HepG2 (cell line): Measurements from ENCODE around the gene ZNF771. TPM values are rescaled to one million over a fixed set of nuclear protein-coding genes. Genes with fewer than 3 reads are reported as not detected.
A peak's percentile ranks its signal among the peaks of the same experiment; 100 is the strongest.

Experiments
- ATAC-seq: fragments of 200-7000 bp; cut with Tn5 transposase; 3 replicates; pipeline ENCODE4 v1.9.1; 2020; ENCODE audit warnings: mild to moderate bottlenecking, moderate library complexity
- Bru-seq: library from RNA; stranded (reverse); fragments of 400-500 nt; gene quantifications from one replicate; lab custom pipeline; 2021; lab: Mats Ljungman, UMichigan
- BruChase-seq, 2 experiments: library from RNA; stranded (reverse); fragments of 400-500 nt; gene quantifications; one replicate each; lab custom pipeline; 2021; lab: Mats Ljungman, UMichigan
- BruUV-seq: library from RNA; stranded (reverse); fragments of 400-500 nt; replicated peaks from 2 replicates; lab custom pipeline; 2021; lab: Mats Ljungman, UMichigan
- CTCF ChIA-PET: fragments of 300-600 bp; formaldehyde crosslinking; extraction: SDS; loops from one replicate; lab custom pipeline; 2021; ENCODE audit warnings: low total read pairs, inconsistent platforms, low intra/inter-chr PET ratio; lab: Yijun Ruan, JAX
- POLR2A ChIA-PET: fragments of 350-600 bp; sonication (Branson Sonifier 250); formaldehyde crosslinking; loops from one replicate; lab custom pipeline; 2020; ENCODE audit warnings: antibody characterized with exemption, inconsistent platforms; lab: Yijun Ruan, JAX
- DNase-seq: peaks from one replicate; pipeline ENCODE4 v3.0.0-alpha.2; 2015; ENCODE audit warnings: low spot score
- FAIRE-seq: peaks from 3 replicates; lab custom pipeline; 2011; peaks lifted over from hg19 to GRCh38; lab: Jason Lieb, UNC
- H2AFZ ChIP-seq: one replicate; pipeline ENCODE4 v1.6.1; 2011; ENCODE audit warnings: low read length, inconsistent platforms
- H3K27ac ChIP-seq: fragments of 300-600 bp; 3 replicates; pipeline ENCODE4 v1.8.0; 2011; ENCODE audit warnings: mixed run types, mild to moderate bottlenecking, mixed read lengths, low read length, inconsistent platforms; ENCODE audit not compliant: insufficient read depth; ENCODE audit errors: extremely low read length
- H3K27me3 ChIP-seq, 2 experiments: fragments of 200-600 bp in 1 of 2; 2 replicates in 1 of 2; 3 replicates in 1 of 2; pipeline versions ENCODE4 v1.6.0 to v1.8.0; 2011; ENCODE audit warnings: low read length in 2 of 2, mild to moderate bottlenecking in 2 of 2, moderate library complexity in 2 of 2, inconsistent platforms in 1 of 2; ENCODE audit not compliant: insufficient read depth in 2 of 2, control insufficient read depth in 1 of 2
- H3K36me3 ChIP-seq, 2 experiments: fragments of 200-600 bp in 1 of 2; replicated peaks in 1 of 2; 2 replicates in 1 of 2; 3 replicates in 1 of 2; pipeline versions ENCODE4 v1.5.1 to v1.8.0; 2011; ENCODE audit warnings: low read length in 2 of 2, inconsistent platforms in 1 of 2; ENCODE audit not compliant: insufficient read depth in 2 of 2, control insufficient read depth in 1 of 2
- H3K4me1 ChIP-seq: 2 replicates; pipeline ENCODE4 v1.5.1; 2012; ENCODE audit warnings: low read length, inconsistent platforms; ENCODE audit not compliant: insufficient read depth
- H3K4me2 ChIP-seq: 2 replicates; pipeline ENCODE4 v1.6.0; 2011; ENCODE audit warnings: low read depth, low read length, inconsistent platforms
- H3K4me3 ChIP-seq, 3 experiments: fragments of 200-600 bp in 1 of 3; sonication (generic), shearing (Covaris generic) in 1 of 3; replicated peaks in 1 of 3; 2 replicates each; pipeline ENCODE4 v1.5.1; 2011 to 2016; ENCODE audit warnings: low read length in 3 of 3, inconsistent platforms in 2 of 3, low read depth in 2 of 3, mild to moderate bottlenecking in 2 of 3, control low read depth in 1 of 3, mixed read lengths in 1 of 3; ENCODE audit not compliant: insufficient read depth in 1 of 3
- H3K79me2 ChIP-seq: one replicate; pipeline ENCODE4 v1.6.1; 2011; ENCODE audit warnings: low read length, inconsistent platforms; ENCODE audit not compliant: insufficient read depth
- H3K9ac ChIP-seq: 2 replicates; pipeline ENCODE4 v1.6.0; 2011; ENCODE audit warnings: mild to moderate bottlenecking, low read depth, low read length, inconsistent platforms; ENCODE audit not compliant: insufficient read depth
- H3K9me3 ChIP-seq: 2 replicates; pipeline ENCODE4 v1.5.1; 2012; ENCODE audit warnings: mild to moderate bottlenecking, low read length
- H4K20me1 ChIP-seq: 2 replicates; pipeline ENCODE4 v1.6.0; 2011; ENCODE audit warnings: inconsistent platforms, mild to moderate bottlenecking, low read length, moderate library complexity; ENCODE audit not compliant: insufficient read depth
- SOX13 ChIP-seq, 3 experiments: fragments of 450-650 bp in 1 of 3; sonication (generic) in 1 of 3; formaldehyde crosslinking in 1 of 3; IDR thresholded peaks in 2 of 3; conservative IDR thresholded peaks in 1 of 3; 2 replicates each; pipeline versions ENCODE4 v1.5.0 to v1.6.1; 2016 to 2020; ENCODE audit warnings: antibody characterized with exemption in 1 of 3, mild to moderate bottlenecking in 1 of 3, missing compliant biosample characterization in 1 of 3, missing genetic modification reagents in 1 of 3, moderate library complexity in 1 of 3
- TAF1 ChIP-seq: sonication (generic); formaldehyde crosslinking; IDR thresholded peaks from 2 replicates; pipeline ENCODE4 v1.4.0; 2020; ENCODE audit warnings: missing genetic modification reagents
- ZKSCAN8 ChIP-seq: IDR thresholded peaks from 2 replicates; pipeline ENCODE4 v1.6.1; 2016; ENCODE audit warnings: borderline replicate concordance, missing genetic modification reagents, missing compliant biosample characterization
- ZNF747 ChIP-seq: sonication (generic); formaldehyde crosslinking; IDR thresholded peaks from 2 replicates; pipeline ENCODE4 v1.8.1; 2023; ENCODE audit warnings: missing genetic modification reagents, mild to moderate bottlenecking, borderline replicate concordance
- ZSCAN22 ChIP-seq: sonication (generic); formaldehyde crosslinking; IDR thresholded peaks from 2 replicates; pipeline ENCODE4 v1.4.0; 2020; ENCODE audit warnings: mild to moderate bottlenecking, missing genetic modification reagents
- WGBS: methylation state at CpG from one replicate; pipeline ENCODE4 v1.1.6; 2017; ENCODE audit warnings: low lambda C conversion rate; 5-methylcytosine and 5-hydroxymethylcytosine counted together
- in situ Hi-C: cut with HindIII; loops from 2 replicates; pipeline ENCODE4 v1.10.0; 2017; ENCODE audit warnings: low pct_unique_long_range_greater_than_20kb; ENCODE audit not compliant: extremely low pct_ligation_motif_present
- intact Hi-C: fragments of 100-400 bp; cut with micrococcal nuclease; formaldehyde crosslinking; loops from one replicate; pipeline ENCODE4 v1.10.0; 2022; ENCODE audit not compliant: unreplicated experiment
- long read RNA-seq, 2 experiments: library from RNA in 1 of 2; library from polyadenylated mRNA in 1 of 2; stranded (forward) in 1 of 2; unstranded in 1 of 2; transcript quantifications; one replicate each; pipeline ENCODE4 v2.0.0, GENCODE V29; 2019 to 2022
- polyA minus RNA-seq, 3 experiments: library from RNA; depleted of rRNA, polyadenylated mRNA; stranded (reverse); fragments of >200 nt; gene quantifications; 2 replicates each; pipeline ENCODE4 v1.2.3, GENCODE V29; 2011; ENCODE audit warnings: low replicate concordance in 1 of 3
- polyA plus RNA-seq, 8 experiments: library from polyadenylated mRNA; depleted of rRNA in 3 of 8; stranded (reverse) in 7 of 8; unstranded in 1 of 8; fragments of >200 nt; fragmentation: Illumina TruSeq in 4 of 8; extraction: Trizol in 4 of 8; gene quantifications; 2 replicates each; pipeline versions ENCODE4 v1.2.1 to v1.2.3, GENCODE V29; 2011 to 2016; ENCODE audit warnings: low read depth in 4 of 8, missing spikeins in 1 of 8, mixed read lengths in 1 of 8; ENCODE audit not compliant: insufficient read depth in 1 of 8
- total RNA-seq, 5 experiments: library from RNA; depleted of rRNA; stranded (reverse); fragments of >200 nt; fragmentation: Illumina TruSeq; extraction: Trizol; gene quantifications; 2 replicates each; pipeline ENCODE4 v1.2.3, GENCODE V29; 2016; ENCODE audit warnings: low read depth in 1 of 5
- TF ChIP-seq, protein P1 (sequence below): sonication (generic); formaldehyde crosslinking; IDR thresholded peaks from 2 replicates; pipeline ENCODE4 v1.8.0; 2022; ENCODE audit warnings: missing genetic modification reagents, low read depth, mild to moderate bottlenecking, borderline replicate concordance
- TF ChIP-seq, protein P2 (sequence below): sonication (generic); formaldehyde crosslinking; IDR thresholded peaks from 2 replicates; pipeline ENCODE4 v1.5.1; 2020; ENCODE audit warnings: mild to moderate bottlenecking, missing genetic modification reagents, moderate library complexity

ZNF771 gene
- total RNA-seq (2016; rRNA removed; fragmentation: Illumina TruSeq; extraction: Trizol) (10.9 and 11.8 TPM in 2 replicates), polyA plus RNA-seq (2011; rRNA removed) (5.0 and 5.4 TPM in 2 replicates), polyA minus RNA-seq (2011; rRNA and poly(A)+ RNA removed; ENCODE audit: low replicate concordance) (4.1 and 9.1 TPM in 2 replicates), Bru-seq, nascent RNA (percentile 63 among the genes with signal in this experiment), BruChase-seq, experiment 1, labeled RNA remaining after a 6-hour chase (percentile 56 among the genes with signal in this experiment), BruChase-seq, experiment 2, labeled RNA remaining after a 2-hour chase (percentile 58 among the genes with signal in this experiment)
- 8.8 and 9.7 TPM in 2 replicates for total RNA-seq (2016; cell fraction: cytosol; rRNA removed; fragmentation: Illumina TruSeq; extraction: Trizol; ENCODE audit: low read depth)
- 9.0 and 10.5 TPM in 2 replicates for total RNA-seq (2016; cell fraction: insoluble cytoplasmic fraction; rRNA removed; fragmentation: Illumina TruSeq; extraction: Trizol)
- 14.5 and 14.9 TPM in 2 replicates for total RNA-seq (2016; cell fraction: membrane; rRNA removed; fragmentation: Illumina TruSeq; extraction: Trizol)
- 5.7 and 6.4 TPM in 2 replicates for total RNA-seq (2016; cell fraction: nucleus; rRNA removed; fragmentation: Illumina TruSeq; extraction: Trizol)
- 6.7 and 15.5 TPM in 2 replicates for polyA plus RNA-seq (2011; cell fraction: cytosol; rRNA removed)
- polyA plus RNA-seq (2011; cell fraction: nucleus; rRNA removed): 11.2 and 15.1 TPM in 2 replicates
- polyA plus RNA-seq (2012): 2.3 and 2.7 TPM in 2 replicates
- 8.8 and 9.4 TPM in 2 replicates for polyA plus RNA-seq (2016; cell fraction: cytosol; fragmentation: Illumina TruSeq; extraction: Trizol; ENCODE audit: low read depth)
- polyA plus RNA-seq (2016; cell fraction: insoluble cytoplasmic fraction; fragmentation: Illumina TruSeq; extraction: Trizol; ENCODE audit: low read depth): 8.3 and 10.8 TPM in 2 replicates
- polyA plus RNA-seq (2016; cell fraction: membrane; fragmentation: Illumina TruSeq; extraction: Trizol; ENCODE audit: low read depth): 10.9 and 11.1 TPM in 2 replicates
- polyA plus RNA-seq (2016; cell fraction: nucleus; fragmentation: Illumina TruSeq; extraction: Trizol; ENCODE audit: insufficient read depth, low read depth): 9.1 and 10.0 TPM in 2 replicates
- polyA minus RNA-seq (2011; cell fraction: cytosol; rRNA and poly(A)+ RNA removed): 4.6 and 5.6 TPM in 2 replicates
- polyA minus RNA-seq (2011; cell fraction: nucleus; rRNA and poly(A)+ RNA removed): 5.3 and 5.4 TPM in 2 replicates
- long read RNA-seq, experiment 1, transcript ZNF771-201 (3 exons, 2,371 nt): major isoform, 23 of 30 reads
- long read RNA-seq, experiment 1, partial matches to known transcripts: 7 of 30 reads
- long read RNA-seq, experiment 1, other reads (novel, unspliced or antisense): 0 of 30 reads
- long read RNA-seq, experiment 2, transcript ZNF771-201 (3 exons, 2,371 nt): major isoform, 26 of 65 reads
- long read RNA-seq, experiment 2, partial matches to known transcripts: 28 of 65 reads
- long read RNA-seq, experiment 2, other reads (novel, unspliced or antisense): 7 of 65 reads

DNA sequence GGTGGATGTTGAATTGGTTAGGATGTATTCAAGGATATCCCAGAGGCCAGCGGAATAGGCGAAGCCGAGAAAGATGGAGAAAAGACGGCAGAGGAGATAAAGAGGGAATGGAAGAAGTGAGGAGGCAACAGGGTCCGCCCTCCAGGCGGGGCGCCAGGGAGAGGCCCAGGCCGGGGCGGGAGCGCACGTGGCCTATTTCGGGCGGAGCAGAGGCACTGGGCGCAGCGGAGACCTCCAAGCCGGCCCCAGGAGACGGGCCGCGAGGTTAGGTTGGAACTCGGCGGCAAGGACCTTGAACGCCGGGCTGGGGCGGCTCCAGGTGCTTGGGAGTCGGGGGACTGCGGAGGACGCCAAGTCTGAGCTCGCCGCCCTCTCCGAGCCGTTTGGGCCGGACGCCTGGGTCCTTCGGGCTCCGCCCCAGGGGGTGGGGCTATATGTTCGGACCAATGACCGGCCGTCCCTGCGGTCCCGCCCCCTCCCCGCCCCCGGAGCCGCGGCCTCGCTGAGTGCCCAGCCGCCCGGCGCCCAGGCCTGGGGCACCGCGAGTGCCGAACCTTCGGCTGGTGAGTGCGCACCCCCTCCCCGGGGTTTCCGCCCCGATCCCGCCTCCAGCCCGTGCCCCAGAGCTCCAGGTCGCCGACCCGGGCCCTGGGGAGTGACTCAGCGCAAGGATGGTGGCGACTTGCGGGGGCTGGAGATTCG is at the start of gene ZNF771:
Gene ZNF771, plus strand, starts transcription at position 505 of the 702 bp plus-strand sequence. CDS start 448 bp downstream, outside the sequence.
- ATAC-seq (peak; percentile 88), DNase-seq (peak; percentile 84), FAIRE-seq (peak; percentile 15)
- Histone ChIP-seq H4K20me1 (no peaks in the 10 kb centered on the region), H3K79me2 (peaks cover 9% of the 10 kb centered on the region), H3K4me2 (peak within 1 kb of the TSS; percentile 93), H2AFZ (peak within 1 kb of the TSS; percentile 16), H3K4me3 (peak within 1 kb of the TSS; percentile 87 to 96 (median 91)), H3K4me1 (peaks cover 39% of the 10 kb centered on the region), H3K36me3 (peaks cover 8 to 11% of the 10 kb centered on the region in 2 experiments), H3K9me3 (no peaks in the 10 kb centered on the region), H3K9ac (peak within 1 kb of the TSS; percentile 88), H3K27ac (peak within 1 kb of the TSS; percentile 85), H3K27me3 (no peaks in the 10 kb centered on the region)
- in situ Hi-C loops: no loop called here
- 4% methylated on average over 26 of the region's 65 CpGs for WGBS
- intact Hi-C loops: loop anchor here (1.0 kb wide), 1 partner anchor 37 kb away; the partner anchor contains the start of gene TBC1D10B
- ChIA-PET CTCF (interaction anchor here (0.7 kb wide), 1 partner anchor 12 kb away, joined by 3 read pairs; no protein-coding TSS in a partner anchor), POLR2A (interaction anchor here (0.6 to 4.9 kb wide), 34 partner anchors 9 to 575 kb away, joined by 3 to 70 read pairs (median 4); partner anchors contain the start of genes ALDOA, CD2BP2, DCTPP1 and SEPTIN1)
- TSS peak; percentile 95 for BruUV-seq
- TF ChIP-seq ZNF747 (peak; percentile 86), TAF1 (CRISPR knock-in tag) (peak; percentile 97), ZSCAN22 (peak; percentile 63; the same call in 1 of the 2 replicates), ZKSCAN8 (CRISPR knock-in tag) (no peak), SOX13 (IDR thresholded peaks at IDR 0.05) (no peak; the same call in 1 of the 2 replicates), SOX13 (CRISPR knock-in tag; conservative IDR thresholded peaks at IDR 0.05 in 1 of 2, IDR thresholded peaks at IDR 0.05 in 1 of 2) (peak in 1 of 2 experiments; percentile 45; a peak in 2 of 4 replicates)
- TF ChIP-seq, protein P1, sequence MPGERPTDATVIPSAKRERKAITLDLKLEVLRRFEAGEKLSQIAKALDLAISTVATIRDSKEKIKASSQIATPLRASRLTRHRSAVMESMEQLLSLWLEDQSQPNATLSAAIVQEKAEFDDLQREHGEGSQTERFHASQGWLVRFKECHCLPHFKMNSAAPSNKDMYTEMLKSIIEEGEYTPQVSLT (CRISPR knock-in tag): no peak
- TF ChIP-seq, protein P2, sequence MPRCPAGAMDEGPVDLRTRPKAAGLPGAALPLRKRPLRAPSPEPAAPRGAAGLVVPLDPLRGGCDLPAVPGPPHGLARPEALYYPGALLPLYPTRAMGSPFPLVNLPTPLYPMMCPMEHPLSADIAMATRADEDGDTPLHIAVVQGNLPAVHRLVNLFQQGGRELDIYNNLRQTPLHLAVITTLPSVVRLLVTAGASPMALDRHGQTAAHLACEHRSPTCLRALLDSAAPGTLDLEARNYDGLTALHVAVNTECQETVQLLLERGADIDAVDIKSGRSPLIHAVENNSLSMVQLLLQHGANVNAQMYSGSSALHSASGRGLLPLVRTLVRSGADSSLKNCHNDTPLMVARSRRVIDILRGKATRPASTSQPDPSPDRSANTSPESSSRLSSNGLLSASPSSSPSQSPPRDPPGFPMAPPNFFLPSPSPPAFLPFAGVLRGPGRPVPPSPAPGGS (CRISPR knock-in tag): peak; percentile 90; the same call in 1 of the 2 replicates
